Measurements from ENCODE around the gene SUN5.

The SUN5 gene

DNA sequence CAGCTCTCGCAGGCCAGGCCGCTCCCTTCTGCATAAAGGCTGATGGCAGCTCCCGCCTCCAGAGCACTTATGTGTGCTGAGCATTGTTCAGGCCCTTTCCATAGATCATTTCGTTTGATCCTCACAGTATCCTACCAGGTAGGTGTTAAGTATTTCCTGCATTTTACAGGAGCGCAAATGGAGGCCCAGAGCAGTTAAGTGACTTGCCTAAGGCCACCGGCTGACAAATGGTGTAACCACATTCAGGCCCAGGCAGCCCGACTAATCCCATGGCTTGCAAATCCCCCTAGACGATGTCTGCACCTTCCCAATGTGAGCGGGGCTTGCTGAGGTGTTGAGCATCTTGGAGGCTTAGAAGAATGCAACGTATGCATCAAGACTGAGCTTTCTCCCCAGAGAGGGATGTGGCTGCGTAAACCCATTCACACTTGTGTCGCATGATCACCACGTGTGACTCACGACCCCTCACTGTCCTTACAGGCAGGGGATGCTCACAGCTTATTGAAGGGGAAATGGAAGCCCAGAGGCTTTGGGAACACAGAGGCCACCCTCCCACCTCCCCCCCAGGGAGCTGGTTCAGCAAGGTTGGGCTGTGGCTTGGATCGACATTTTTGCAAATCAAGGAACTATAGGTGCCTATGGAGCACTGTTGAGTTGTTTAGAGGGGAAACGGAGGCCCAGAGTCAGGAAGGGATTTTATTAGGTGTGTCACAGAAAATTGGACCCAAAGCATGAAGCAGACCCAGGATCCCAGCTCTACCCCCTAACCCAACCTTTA lies 10.3 kb upstream of the SUN5 start:
- DNase-seq (ENCODE audit: extremely low read depth, low read depth), result no peak
- TF ChIP-seq, protein P1, sequence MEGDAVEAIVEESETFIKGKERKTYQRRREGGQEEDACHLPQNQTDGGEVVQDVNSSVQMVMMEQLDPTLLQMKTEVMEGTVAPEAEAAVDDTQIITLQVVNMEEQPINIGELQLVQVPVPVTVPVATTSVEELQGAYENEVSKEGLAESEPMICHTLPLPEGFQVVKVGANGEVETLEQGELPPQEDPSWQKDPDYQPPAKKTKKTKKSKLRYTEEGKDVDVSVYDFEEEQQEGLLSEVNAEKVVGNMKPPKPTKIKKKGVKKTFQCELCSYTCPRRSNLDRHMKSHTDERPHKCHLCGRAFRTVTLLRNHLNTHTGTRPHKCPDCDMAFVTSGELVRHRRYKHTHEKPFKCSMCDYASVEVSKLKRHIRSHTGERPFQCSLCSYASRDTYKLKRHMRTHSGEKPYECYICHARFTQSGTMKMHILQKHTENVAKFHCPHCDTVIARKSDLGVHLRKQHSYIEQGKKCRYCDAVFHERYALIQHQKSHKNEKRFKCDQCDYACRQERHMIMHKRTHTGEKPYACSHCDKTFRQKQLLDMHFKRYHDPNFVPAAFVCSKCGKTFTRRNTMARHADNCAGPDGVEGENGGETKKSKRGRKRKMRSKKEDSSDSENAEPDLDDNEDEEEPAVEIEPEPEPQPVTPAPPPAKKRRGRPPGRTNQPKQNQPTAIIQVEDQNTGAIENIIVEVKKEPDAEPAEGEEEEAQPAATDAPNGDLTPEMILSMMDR (IDR thresholded peaks at IDR 0.05; ENCODE audit: low read depth, low read length, missing control alignments), result no peak

DNA sequence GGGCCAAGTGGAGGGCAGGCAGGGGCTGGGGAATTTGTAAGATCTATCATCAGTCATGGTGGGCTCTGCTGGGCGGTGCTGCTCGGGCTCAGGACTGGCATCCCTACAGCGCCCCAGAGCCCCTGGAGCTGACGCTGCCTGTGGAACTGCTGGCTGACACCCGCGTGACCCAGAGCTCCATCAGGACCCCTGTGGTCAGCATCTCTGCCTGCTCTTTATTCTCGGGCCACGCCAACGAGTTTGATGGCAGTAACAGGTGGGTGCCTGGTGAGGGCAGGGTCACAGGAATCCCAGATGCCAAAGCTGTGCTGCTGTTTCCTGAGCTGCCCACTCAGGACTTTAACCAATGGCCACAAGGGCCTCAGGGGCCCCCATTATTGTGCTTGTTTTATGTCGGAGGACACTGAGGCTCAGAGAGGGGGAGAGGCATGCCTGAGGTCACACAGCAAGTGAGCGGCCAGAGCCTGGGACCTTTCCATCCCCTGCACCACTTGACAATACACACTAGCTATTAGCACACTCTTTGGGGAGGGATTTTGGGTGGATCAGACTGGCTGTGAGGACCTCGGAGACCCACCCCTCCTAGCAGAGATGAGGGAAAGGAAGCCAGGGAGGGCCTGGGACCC lies 9.6 kb upstream of the SUN5 start:
- no peak overlapping the region for H3K4me3 ChIP-seq (replicated peaks; ENCODE audit: low read depth, low read length)
- TF ChIP-seq, protein P1 (IDR thresholded peaks at IDR 0.05; ENCODE audit: low read depth, low read length, missing control alignments), result no peak
- DNase-seq (ENCODE audit: extremely low read depth, low read depth), result no peak

More for the DNA sequence above, 10.3 kb upstream of the SUN5 start:
- no peak overlapping the region for H3K4me3 ChIP-seq (replicated peaks; ENCODE audit: low read depth, low read length)

DNA sequence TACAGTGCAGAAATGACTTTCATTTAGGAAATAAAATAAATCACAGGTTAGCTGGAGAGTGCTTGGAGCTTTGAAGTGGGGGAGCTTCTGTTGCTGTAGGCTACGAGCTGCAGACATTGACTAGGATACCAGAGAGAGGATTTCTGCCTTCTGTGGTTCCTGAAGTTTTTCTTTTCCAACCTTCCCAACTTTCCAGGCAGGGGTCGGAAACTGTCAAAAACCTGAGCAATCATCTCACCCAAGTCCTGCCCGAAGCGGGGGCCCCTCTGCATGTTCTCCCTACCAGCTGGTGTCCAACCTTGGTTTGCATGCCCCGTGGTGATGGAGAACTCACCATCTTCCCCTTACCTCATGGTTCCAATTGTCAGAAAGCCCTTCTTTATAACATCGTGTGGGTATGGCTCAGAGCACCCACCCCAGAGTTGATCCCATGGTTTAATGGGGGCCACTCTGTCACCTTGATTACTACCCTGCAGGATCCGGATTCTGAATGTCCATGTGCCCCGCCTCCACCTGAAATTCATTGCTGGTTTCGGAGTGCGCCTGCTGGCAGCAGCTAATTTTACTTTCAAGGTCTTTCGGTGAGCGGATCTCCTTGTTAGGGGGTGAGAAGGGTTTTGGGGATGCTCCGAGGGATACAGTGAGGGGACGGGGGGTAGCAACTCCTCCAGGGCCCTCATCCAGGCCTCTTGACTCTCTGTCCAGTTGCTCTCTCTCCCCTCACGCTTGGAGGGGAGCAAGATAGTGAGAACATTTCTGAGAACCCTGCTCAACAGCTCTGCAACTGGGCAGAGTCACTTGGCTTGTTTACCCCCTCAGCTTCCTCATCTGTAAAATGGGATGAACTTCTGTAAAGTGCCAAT lies 8.3 kb upstream of the SUN5 start:
- TF ChIP-seq, protein P1 (IDR thresholded peaks at IDR 0.05; ENCODE audit: low read depth, low read length, missing control alignments), result no peak
- no peak for DNase-seq (ENCODE audit: extremely low read depth, low read depth)
- H3K4me3 ChIP-seq (replicated peaks; ENCODE audit: low read depth, low read length), result no peak overlapping the region

DNA sequence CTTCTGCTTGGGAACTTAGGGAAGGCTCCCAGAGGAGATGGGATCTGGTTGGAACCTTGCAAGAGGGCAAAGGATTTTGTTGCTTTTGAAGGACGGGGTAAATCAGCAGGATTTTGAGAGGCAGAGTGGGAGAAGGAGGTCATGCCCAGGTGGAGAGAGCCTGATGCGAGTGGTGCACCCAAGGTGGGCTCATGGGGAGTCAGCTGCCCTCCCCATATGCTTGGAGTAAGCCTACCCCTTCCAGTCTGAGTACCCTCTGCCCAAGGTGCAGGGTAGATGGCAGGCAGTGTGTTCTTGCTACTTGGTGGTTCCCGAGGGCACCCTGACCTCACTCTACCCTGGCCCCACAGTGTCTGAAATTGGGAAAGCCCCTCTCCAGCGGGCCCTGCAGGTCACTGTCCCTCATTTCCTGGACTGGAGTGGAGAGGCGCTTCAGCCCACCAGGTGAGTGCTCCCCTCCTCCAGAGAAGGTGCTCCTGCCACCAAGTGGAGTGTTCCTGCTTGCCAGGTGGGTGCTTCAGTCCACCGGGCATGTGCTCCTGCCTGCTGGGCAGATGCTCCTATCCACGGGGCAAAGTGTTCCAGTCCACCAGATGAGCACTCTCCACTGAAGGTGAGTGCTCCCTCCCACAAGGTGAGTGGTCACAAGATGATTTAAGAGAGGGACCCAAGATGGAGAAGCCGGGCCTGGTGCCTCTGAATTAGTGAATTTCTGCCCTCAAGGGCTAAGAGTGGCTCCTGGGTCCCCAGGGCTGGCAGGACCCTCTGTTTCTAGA lies 6.6 kb upstream of the SUN5 start:
- H3K4me3 ChIP-seq (replicated peaks; ENCODE audit: low read depth, low read length), result no peak overlapping the region
- TF ChIP-seq, protein P1 (IDR thresholded peaks at IDR 0.05; ENCODE audit: low read depth, low read length, missing control alignments), result no peak
- DNase-seq (ENCODE audit: extremely low read depth, low read depth), result no peak

DNA sequence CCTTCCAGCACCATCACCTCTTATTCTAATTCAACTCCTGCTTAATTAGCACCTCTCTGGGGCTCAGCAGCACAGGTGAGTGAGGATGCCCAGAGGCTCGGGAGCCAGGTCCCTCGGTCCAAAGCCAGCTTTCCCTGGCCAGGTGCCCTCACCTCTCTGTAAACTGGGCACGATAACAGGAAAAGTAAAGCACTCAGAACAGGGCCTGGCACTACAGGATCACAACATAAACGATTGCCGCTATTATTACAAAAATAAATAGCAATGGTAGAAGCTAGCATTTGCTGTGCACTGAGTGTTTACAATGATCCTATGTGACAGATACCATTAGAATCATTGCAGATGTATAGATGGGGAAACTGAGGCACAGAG lies 5.9 kb upstream of the SUN5 start:
- H3K4me3 ChIP-seq (replicated peaks; ENCODE audit: low read depth, low read length), result no peak overlapping the region
- no peak for DNase-seq (ENCODE audit: extremely low read depth, low read depth)
- TF ChIP-seq, protein P1 (IDR thresholded peaks at IDR 0.05; ENCODE audit: low read depth, low read length, missing control alignments), result no peak
